HepG2 (cell line): ENCODE data around the gene KCNH8.

Experiments
- EZH2 ChIP-seq: conservative IDR thresholded peaks from 2 replicates; pipeline ENCODE4 v1.6.1; 2012; ENCODE audit warnings: mild to moderate bottlenecking, low read depth, low read length, moderate library complexity
- MYC ChIP-seq: sonication (generic); formaldehyde crosslinking; IDR thresholded peaks from 2 replicates; pipeline ENCODE4 v1.9.0; 2021; ENCODE audit warnings: missing genetic modification reagents, borderline replicate concordance
- POGZ ChIP-seq: sonication (generic); formaldehyde crosslinking; IDR thresholded peaks from 2 replicates; pipeline ENCODE4 v1.4.0; 2020; ENCODE audit warnings: mild to moderate bottlenecking, missing genetic modification reagents
- POLR2A ChIP-seq, 2 experiments: IDR thresholded peaks; 2 replicates each; pipeline ENCODE4 v1.6.1; 2011; ENCODE audit warnings: low read depth in 2 of 2, low read length in 2 of 2, mild to moderate bottlenecking in 1 of 2, moderate library complexity in 1 of 2; ENCODE audit not compliant: insufficient read depth in 1 of 2
- POLR2AphosphoS5 ChIP-seq: IDR thresholded peaks from 2 replicates; pipeline ENCODE4 v1.6.1; 2012; ENCODE audit warnings: low read depth, low read length
- SRSF4 ChIP-seq: fragments of 200-400 bp; formaldehyde crosslinking; IDR thresholded peaks from one replicate; pipeline ENCODE4 v1.6.1; 2018; ENCODE audit warnings: mild to moderate bottlenecking, low read depth, low read length, moderate library complexity; ENCODE audit not compliant: poor library complexity, severe bottlenecking
- ZNF879 ChIP-seq: sonication (generic); formaldehyde crosslinking; IDR thresholded peaks from 2 replicates; pipeline ENCODE4 v1.8.1; 2023; ENCODE audit warnings: missing genetic modification reagents
- TF ChIP-seq, protein P1 (sequence below): sonication (generic); formaldehyde crosslinking; IDR thresholded peaks from 2 replicates; pipeline ENCODE4 v1.8.0; 2022; ENCODE audit warnings: missing genetic modification reagents, mild to moderate bottlenecking, moderate library complexity, borderline replicate concordance

DNA sequence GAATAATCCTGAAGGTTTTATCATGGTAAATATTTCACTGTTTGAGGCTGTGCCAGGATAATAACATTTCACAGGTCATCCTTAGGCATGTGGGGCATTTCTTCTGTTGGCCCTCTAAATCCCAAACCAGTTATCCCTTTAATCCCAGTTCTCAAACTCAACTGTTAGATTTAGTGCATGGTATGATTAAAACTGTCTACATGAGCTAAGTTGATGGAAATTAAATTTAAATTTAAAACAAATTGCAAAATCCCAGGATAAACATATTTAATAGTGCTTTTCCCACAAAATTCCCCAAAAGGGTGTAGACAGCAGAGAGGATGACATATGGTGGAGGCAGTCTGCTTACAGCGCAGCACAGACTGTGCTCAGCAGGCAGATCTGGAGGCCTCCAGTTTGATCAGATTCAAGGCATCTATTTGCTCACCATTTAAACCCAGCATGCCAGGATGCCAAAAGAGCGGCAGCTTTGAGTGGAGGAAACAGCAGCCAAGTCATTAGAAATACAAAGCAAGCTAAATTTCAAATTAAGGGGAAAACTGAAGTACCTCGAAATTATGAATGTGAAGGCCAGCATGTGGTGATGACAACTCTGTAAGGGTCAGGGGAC is 325.8 kb downstream of the KCNH8 start:
- TF ChIP-seq EZH2, result no peak
- TF ChIP-seq, protein P1, sequence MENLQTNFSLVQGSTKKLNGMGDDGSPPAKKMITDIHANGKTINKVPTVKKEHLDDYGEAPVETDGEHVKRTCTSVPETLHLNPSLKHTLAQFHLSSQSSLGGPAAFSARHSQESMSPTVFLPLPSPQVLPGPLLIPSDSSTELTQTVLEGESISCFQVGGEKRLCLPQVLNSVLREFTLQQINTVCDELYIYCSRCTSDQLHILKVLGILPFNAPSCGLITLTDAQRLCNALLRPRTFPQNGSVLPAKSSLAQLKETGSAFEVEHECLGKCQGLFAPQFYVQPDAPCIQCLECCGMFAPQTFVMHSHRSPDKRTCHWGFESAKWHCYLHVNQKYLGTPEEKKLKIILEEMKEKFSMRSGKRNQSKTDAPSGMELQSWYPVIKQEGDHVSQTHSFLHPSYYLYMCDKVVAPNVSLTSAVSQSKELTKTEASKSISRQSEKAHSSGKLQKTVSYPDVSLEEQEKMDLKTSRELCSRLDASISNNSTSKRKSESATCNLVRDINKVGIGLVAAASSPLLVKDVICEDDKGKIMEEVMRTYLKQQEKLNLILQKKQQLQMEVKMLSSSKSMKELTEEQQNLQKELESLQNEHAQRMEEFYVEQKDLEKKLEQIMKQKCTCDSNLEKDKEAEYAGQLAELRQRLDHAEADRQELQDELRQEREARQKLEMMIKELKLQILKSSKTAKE, result no peak
- TF ChIP-seq SRSF4, result no peak
- TF ChIP-seq POGZ (CRISPR knock-in tag), result no peak
- TF ChIP-seq POLR2AphosphoS5, result no peak
- TF ChIP-seq POLR2A (IDR thresholded peaks at IDR 0.05; ENCODE audit: insufficient read depth in 1 of 2, low read depth in 2 of 2, low read length in 2 of 2), result no peak
- TF ChIP-seq ZNF879 (CRISPR knock-in tag), result no peak
- no peak for TF ChIP-seq MYC (CRISPR knock-in tag)
